HTR-8/SVneo (cell line): Measurements from ENCODE around the gene CFL1.

Source experiments
- DNase-seq: peaks from one replicate; pipeline ENCODE4 v3.0.0; 2011; ENCODE audit warnings: low spot score, mixed read lengths; ENCODE audit not compliant: insufficient read length
- FAIRE-seq: peaks from 2 replicates; lab custom pipeline; 2011; peaks lifted over from hg19 to GRCh38; lab: Jason Lieb, UNC

The CFL1 gene

GRCh38 chr11:65890324-65891218 lies 32.6 kb upstream of the CFL1 start, which contains the start of gene CCDC85B:
Gene CCDC85B (plus strand): TSS chr11:65890673. CDS start chr11:65890784, 111 bp downstream.
- DNase-seq (peak; percentile 98), FAIRE-seq (peak; percentile 95)

GRCh38 chr11:65888163-65888814 lies 30.3 kb upstream of the CFL1 start, which contains the start of gene FIBP:
Gene FIBP (minus strand): TSS chr11:65888471. CDS start chr11:65888418, 53 bp downstream.
- DNase-seq (peak; percentile 99), FAIRE-seq (peak; percentile 98)

- DNase-seq = no peak
- peak; percentile 20 for FAIRE-seq
Observed at GRCh38 chr11:65887723-65888162, 29.8 kb upstream of the CFL1 start.

- FAIRE-seq (no peak), DNase-seq (no peak)
Observed at GRCh38 chr11:65886826-65887722, 29.1 kb upstream of the CFL1 start.

GRCh38 chr11:65885808-65886536 lies 28.0 kb upstream of the CFL1 start:
- no peak for DNase-seq
- FAIRE-seq = no peak

DNA sequence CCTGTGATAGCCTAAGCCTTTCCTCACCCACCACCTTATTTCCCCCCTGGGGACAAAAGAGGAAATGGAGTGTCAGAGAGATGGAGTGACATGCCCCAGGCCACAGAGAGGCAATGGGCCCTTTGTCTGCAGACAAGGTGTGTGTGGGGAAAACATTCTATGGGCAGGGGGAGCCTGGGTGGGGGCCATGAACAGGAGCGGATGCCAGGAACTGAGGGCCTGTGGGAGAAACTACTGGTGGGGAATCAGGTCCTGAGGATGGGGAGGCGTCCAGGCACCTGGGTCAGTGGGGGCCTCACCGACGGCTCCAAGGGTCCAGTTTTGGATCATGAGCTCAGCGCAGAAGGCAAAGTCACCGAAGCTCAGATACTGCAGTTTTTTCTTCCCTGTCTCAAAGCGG lies 27.3 kb upstream of the CFL1 start:
- FAIRE-seq (peak; percentile 13), DNase-seq (no peak)

GRCh38 chr11:65884716-65885092 lies 26.7 kb upstream of the CFL1 start:
- peak; percentile 98 for FAIRE-seq
- DNase-seq = peak; percentile 90

DNA sequence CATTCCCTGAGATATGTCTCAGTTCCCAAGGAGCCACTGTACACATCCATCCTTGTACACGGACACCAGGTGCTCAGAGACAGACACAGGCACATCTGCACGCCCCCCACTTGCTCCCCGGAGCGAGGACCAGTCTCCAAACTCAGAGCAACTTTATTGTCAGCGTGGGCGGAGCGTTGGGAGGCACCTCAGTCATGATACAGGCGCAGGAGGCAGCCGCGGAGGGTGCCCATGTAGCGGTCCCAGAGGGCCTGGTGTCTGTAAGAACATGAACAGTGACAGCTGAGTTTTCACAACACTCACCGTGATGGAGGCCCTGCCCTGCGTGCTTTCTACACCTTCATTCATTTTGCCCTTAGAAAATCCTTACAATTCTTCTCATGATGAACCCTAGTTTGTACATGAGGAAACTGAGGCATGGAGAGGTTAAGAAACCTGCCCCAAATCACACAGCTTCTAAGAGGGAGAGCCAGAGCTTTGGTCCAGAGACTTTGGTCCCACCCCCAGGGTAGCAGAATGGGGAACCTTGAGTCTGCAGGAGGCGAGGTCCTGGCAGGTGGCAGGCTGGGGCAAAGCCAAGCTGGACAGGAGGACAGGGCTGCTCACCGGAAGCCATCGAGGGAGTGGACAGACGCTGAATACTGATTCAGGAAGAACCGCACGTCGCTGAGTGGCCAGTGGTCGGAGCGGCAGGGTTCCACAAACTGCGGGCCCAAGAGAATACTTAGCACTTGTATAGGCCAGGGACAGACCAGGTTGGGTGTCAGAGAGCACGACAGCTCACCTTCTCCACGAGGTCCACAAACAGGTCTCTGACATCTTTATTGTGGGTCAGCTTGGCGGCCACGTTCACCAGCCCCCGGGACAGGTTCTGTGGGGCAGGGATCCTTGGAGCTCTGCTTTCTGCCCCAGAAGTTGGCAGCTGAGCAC lies 26.1 kb upstream of the CFL1 start:
- FAIRE-seq (peak; percentile 4), DNase-seq (no peak)

DNA sequence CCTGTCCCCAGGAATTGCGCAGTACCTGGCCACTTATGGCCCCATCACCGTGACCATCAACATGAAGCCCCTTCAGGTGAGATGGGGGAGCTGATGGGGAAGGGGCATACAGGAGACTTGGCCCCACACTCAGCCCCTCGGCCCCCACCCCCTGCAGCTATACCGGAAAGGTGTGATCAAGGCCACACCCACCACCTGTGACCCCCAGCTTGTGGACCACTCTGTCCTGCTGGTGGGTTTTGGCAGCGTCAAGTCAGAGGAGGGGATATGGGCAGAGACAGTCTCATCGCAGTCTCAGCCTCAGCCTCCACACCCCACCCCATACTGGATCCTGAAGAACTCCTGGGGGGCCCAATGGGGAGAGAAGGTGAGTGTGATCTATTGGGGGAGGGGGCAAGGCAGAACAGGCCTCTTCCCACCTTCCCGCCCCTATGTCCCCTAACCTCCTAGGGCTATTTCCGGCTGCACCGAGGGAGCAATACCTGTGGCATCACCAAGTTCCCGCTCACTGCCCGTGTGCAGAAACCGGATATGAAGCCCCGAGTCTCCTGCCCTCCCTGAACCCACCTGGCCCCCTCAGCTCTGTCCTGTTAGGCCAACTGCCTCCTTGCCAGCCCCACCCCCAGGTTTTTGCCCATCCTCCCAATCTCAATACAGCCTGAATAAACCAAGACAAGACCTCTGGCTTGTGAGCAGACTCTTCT lies 25.2 kb upstream of the CFL1 start:
- no peak for DNase-seq
- peak; percentile 46 for FAIRE-seq

GRCh38 chr11:65882120-65883057 lies 24.4 kb upstream of the CFL1 start:
- no peak for DNase-seq
- FAIRE-seq = peak; percentile 83

DNA sequence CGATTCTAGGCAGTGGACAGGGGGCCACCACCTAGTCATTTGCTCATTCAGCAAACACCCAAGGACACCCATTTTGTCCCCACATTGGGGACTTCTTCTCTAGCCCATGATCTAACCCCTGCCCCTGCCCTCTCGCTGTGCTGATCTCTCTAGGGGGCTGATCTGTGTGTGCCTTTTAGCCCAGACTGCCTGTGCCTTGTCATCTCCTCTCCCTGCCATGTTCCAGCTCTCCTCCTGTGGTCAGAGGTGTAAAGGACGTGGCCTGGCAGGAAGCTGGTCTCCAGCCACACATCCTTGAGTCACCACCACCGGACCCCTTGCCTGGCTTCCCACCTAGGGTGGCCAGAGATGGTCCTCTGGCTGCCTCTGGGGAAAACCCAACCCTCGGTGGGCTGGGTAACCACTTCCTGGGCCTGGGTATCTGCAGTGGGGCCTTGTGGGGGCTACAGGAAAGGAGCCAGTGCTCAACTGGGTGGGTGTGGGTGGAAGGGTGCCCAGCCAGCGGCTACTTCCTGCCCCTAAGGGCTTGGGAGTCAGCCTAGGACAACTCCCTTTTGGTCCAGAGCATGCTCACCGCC lies 23.0 kb upstream of the CFL1 start:
- FAIRE-seq (peak; percentile 85), DNase-seq (no peak)

- DNase-seq (no peak), FAIRE-seq (peak; percentile 23)
Observed at GRCh38 chr11:65880027-65880426, 22.0 kb upstream of the CFL1 start.

DNA sequence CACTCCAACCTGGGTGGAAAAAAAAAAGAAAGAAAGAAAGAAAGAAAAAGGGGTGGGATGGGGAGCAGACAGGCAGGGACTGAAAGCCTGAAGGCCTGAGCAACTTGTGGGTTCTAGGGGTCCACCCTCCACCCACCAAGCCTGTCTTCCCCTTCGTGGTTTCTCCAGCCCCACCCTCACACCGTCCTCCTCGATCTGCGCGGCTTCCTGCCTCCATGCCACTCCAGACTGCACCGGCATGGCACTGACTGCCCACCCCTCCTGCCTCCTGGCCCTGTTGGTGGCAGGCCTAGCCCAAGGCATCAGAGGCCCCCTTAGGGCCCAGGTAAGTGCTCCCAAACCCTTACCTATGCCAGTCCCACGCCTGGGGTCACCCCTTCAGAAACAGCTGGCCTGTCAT lies 21.6 kb upstream of the CFL1 start, which contains the start of gene CTSW:
Gene CTSW (plus strand): TSS at position 221 of the 400 bp plus-strand sequence. CDS start 18 bp downstream, at position 239.
- DNase-seq (no peak), FAIRE-seq (no peak)

- DNase-seq = peak; percentile 97
- FAIRE-seq = peak; percentile 100
Observed at GRCh38 chr11:65873318-65874156, 15.6 kb upstream of the CFL1 start.

GRCh38 chr11:65872586-65873317 lies 14.8 kb upstream of the CFL1 start, which contains the start of gene EFEMP2:
Gene EFEMP2 (minus strand): TSS chr11:65872800. CDS start chr11:65872354, 446 bp downstream.
- FAIRE-seq (no peak), DNase-seq (no peak)
